DOHH2 (cell line): ENCODE results near the gene EIF5AL1.

ENCODE experiments used
- H3F3A ChIP-seq: fragments of 200-600 bp; sonication (generic), shearing (Covaris generic); 2 replicates; pipeline ENCODE4 v1.6.0; 2016; ENCODE audit warnings: antibody characterized with exemption, mild to moderate bottlenecking; ENCODE audit not compliant: control insufficient read depth, insufficient read depth
- H3K27ac ChIP-seq: fragments of 200-600 bp; sonication (generic); 2 replicates; pipeline ENCODE4 v1.5.1; 2014; ENCODE audit warnings: low read depth, mild to moderate bottlenecking, low read length, moderate library complexity
- H3K27me3 ChIP-seq: fragments of 200-600 bp; sonication (generic); 2 replicates; pipeline ENCODE4 v1.6.1; 2014; ENCODE audit warnings: mild to moderate bottlenecking, low read length, mixed read lengths; ENCODE audit not compliant: control insufficient read depth
- H3K36me3 ChIP-seq: fragments of 200-600 bp; sonication (generic); 2 replicates; pipeline ENCODE4 v1.6.1; 2014; ENCODE audit warnings: mild to moderate bottlenecking, low read length, moderate library complexity, mixed read lengths; ENCODE audit not compliant: control insufficient read depth
- H3K4me1 ChIP-seq: fragments of 200-600 bp; sonication (generic); 2 replicates; pipeline ENCODE4 v1.6.1; 2014; ENCODE audit warnings: mild to moderate bottlenecking, low read length, mixed read lengths; ENCODE audit not compliant: control insufficient read depth
- H3K4me2 ChIP-seq: fragments of 200-600 bp; sonication (generic); 2 replicates; pipeline ENCODE4 v1.6.0; 2014; ENCODE audit warnings: mild to moderate bottlenecking, low read length, moderate library complexity
- H3K4me3 ChIP-seq: fragments of 200-600 bp; sonication (generic); 2 replicates; pipeline ENCODE4 v1.5.1; 2014; ENCODE audit warnings: mild to moderate bottlenecking, low read length, mixed read lengths
- H3K79me2 ChIP-seq: fragments of 200-600 bp; sonication (generic); 2 replicates; pipeline ENCODE4 v1.6.1; 2014; ENCODE audit warnings: mild to moderate bottlenecking, low read length, mixed read lengths; ENCODE audit not compliant: control insufficient read depth
- H3K9me2 ChIP-seq: fragments of 200-600 bp; sonication (generic); replicated peaks from 2 replicates; pipeline ENCODE4 v1.6.1; 2014; ENCODE audit warnings: mild to moderate bottlenecking, low read length, mixed read lengths; ENCODE audit not compliant: control insufficient read depth
- H3K9me3 ChIP-seq: fragments of 200-600 bp; sonication (generic); 2 replicates; pipeline ENCODE4 v1.6.1; 2014; ENCODE audit warnings: antibody characterized with exemption, low read length, mixed read lengths; ENCODE audit not compliant: control insufficient read depth, insufficient read depth
- H4K20me1 ChIP-seq: fragments of 200-600 bp; sonication (generic); 2 replicates; pipeline ENCODE4 v1.6.0; 2014; ENCODE audit warnings: low read depth, mild to moderate bottlenecking, antibody characterized with exemption, low read length, moderate library complexity; ENCODE audit not compliant: control insufficient read depth, insufficient read depth
- EZH2phosphoT487 ChIP-seq: fragments of 200-600 bp; sonication (generic); IDR thresholded peaks from 2 replicates; pipeline ENCODE4 v1.6.1; 2017; ENCODE audit warnings: borderline replicate concordance, mild to moderate bottlenecking, antibody characterized with exemption, low read length, moderate library complexity, mixed read lengths
- TF ChIP-seq, protein P1 (sequence below): fragments of 200-600 bp; sonication (generic); IDR thresholded peaks from one replicate; pipeline ENCODE4 v1.5.1; 2014; ENCODE audit warnings: antibody characterized with exemption, mild to moderate bottlenecking, low read depth, low read length; ENCODE audit not compliant: poor library complexity, severe bottlenecking

Gene EIF5AL1

DNA sequence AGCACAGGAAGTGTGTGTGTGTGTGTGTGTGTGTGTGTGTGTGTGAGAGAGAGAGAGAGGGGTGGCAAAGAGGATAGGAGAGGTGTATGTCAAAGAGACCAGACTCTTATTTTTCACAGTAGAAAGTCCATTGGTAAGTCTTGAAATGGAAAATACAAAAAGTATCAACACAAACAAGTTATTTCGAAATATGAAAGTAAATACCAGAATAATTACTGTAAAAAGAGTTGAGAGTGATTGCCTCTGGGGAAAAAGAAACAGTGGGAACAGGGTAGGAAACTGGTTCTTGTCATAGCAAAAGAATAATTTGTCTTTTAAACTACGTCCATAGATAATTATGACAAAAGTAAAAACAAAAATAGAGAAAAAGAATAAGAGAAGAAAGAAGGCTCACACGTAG, 29.0 kb upstream of the EIF5AL1 start:
- Histone ChIP-seq H3K4me1 (no peaks in the 10 kb centered on the region), H3K36me3 (no peaks in the 10 kb centered on the region), H3K79me2 (no peaks in the 10 kb centered on the region), H3K27ac (no peak overlapping the region), H3K9me3 (no peaks in the 10 kb centered on the region), H3K27me3 (peaks cover 6% of the 10 kb centered on the region; the same call in 1 of the 2 replicates), H3K4me2 (no peak overlapping the region), H3F3A (no peaks in the 10 kb centered on the region), H4K20me1 (no peaks in the 10 kb centered on the region), H3K9me2 (no peaks in the 10 kb centered on the region), H3K4me3 (no peak overlapping the region)
- TF ChIP-seq EZH2phosphoT487: no peak
- TF ChIP-seq, protein P1, sequence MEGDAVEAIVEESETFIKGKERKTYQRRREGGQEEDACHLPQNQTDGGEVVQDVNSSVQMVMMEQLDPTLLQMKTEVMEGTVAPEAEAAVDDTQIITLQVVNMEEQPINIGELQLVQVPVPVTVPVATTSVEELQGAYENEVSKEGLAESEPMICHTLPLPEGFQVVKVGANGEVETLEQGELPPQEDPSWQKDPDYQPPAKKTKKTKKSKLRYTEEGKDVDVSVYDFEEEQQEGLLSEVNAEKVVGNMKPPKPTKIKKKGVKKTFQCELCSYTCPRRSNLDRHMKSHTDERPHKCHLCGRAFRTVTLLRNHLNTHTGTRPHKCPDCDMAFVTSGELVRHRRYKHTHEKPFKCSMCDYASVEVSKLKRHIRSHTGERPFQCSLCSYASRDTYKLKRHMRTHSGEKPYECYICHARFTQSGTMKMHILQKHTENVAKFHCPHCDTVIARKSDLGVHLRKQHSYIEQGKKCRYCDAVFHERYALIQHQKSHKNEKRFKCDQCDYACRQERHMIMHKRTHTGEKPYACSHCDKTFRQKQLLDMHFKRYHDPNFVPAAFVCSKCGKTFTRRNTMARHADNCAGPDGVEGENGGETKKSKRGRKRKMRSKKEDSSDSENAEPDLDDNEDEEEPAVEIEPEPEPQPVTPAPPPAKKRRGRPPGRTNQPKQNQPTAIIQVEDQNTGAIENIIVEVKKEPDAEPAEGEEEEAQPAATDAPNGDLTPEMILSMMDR: no peak

DNA sequence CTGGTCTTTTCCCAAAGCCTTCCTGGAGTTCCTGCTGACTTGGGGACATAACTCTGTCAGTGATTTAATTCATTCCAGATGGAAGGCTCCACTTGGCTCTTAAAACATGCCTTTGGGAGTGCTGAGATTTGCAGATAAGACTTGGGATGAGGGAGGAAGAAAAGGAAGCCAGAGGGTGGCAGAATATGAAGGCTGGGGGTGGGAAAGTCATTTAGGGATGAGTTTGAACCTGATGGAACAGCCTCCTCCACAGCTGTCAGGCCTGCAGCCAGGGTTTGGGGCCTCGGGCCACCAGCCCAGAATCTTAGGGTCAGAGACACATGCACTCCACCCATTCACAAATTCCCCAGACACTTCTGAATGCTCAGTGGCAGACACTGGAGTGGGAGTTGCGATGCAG, 28.4 kb upstream of the EIF5AL1 start:
- no peaks in the 10 kb centered on the region for H3K9me2 ChIP-seq
- TF ChIP-seq, protein P1: no peak
- no peak for TF ChIP-seq EZH2phosphoT487
- H3K27ac ChIP-seq: no peak overlapping the region

DNA sequence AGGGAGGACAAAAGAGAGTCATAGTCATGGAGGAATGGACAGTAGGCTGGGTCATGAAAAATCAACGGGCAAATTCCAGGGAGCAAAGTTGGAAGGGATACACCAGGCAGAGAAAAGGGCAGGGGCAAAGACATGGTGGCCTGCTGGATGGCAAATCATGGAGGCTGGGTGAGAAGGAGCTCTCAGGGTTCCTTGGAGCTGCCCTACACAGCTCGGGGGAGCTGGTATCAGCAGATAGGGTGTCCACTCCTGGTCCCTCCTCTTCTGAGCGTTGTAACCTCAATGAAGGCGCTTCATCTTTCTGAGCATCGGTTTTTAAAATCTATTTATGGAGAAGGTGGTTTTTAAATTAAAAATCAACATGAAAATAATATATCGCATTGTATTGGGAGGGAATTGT, 27.9 kb upstream of the EIF5AL1 start:
- no peak overlapping the region for H3K27ac ChIP-seq
- no peak overlapping the region for H3K4me2 ChIP-seq
- no peaks in the 10 kb centered on the region for H3K79me2 ChIP-seq
- no peaks in the 10 kb centered on the region for H3K36me3 ChIP-seq
- H3K27me3 ChIP-seq: peaks cover 6% of the 10 kb centered on the region; the same call in 1 of the 2 replicates
- no peak for TF ChIP-seq EZH2phosphoT487
- TF ChIP-seq, protein P1: no peak
- no peaks in the 10 kb centered on the region for H3K4me1 ChIP-seq
- no peaks in the 10 kb centered on the region for H3K9me3 ChIP-seq
- H3K9me2 ChIP-seq: no peaks in the 10 kb centered on the region
- no peaks in the 10 kb centered on the region for H4K20me1 ChIP-seq
- no peak overlapping the region for H3K4me3 ChIP-seq
- H3F3A ChIP-seq: no peaks in the 10 kb centered on the region

More for the DNA sequence above, 28.4 kb upstream of the EIF5AL1 start:
- Histone ChIP-seq H4K20me1 (no peaks in the 10 kb centered on the region), H3K4me3 (no peak overlapping the region), H3K79me2 (no peaks in the 10 kb centered on the region), H3F3A (no peaks in the 10 kb centered on the region), H3K9me3 (no peaks in the 10 kb centered on the region), H3K4me2 (no peak overlapping the region), H3K36me3 (no peaks in the 10 kb centered on the region), H3K4me1 (no peaks in the 10 kb centered on the region), H3K27me3 (peaks cover 6% of the 10 kb centered on the region; the same call in 1 of the 2 replicates)
